ENCODE measurements around the gene ADARB1.

ADARB1 gene

GRCh38 chr21:45115141-45115540 is 40.8 kb downstream of the ADARB1 start:
- Histone ChIP-seq H3K4me3 (ENCODE audit: low read depth in 1 of 2, low read length in 2 of 2) (no peak overlapping the region), H3K27me3 (ENCODE audit: insufficient read depth, low read length, poor library complexity) (no peaks in the 10 kb centered on the region), H3K27ac (ENCODE audit: low read length) (no peak overlapping the region), H3K36me3 (ENCODE audit: insufficient read depth, low read length) (no peaks in the 10 kb centered on the region), H3K9me3 (ENCODE audit: insufficient read depth, low read length, severe bottlenecking) (no peaks in the 10 kb centered on the region), H4K20me1 (ENCODE audit: insufficient read depth, low read length) (peaks cover 20% of the 10 kb centered on the region), H3K4me2 (ENCODE audit: insufficient read depth, low read length) (no peak overlapping the region), H3K9ac (ENCODE audit: low read depth, low read length) (no peak overlapping the region), H3K4me1 (ENCODE audit: insufficient read depth, low read length) (peaks cover 15% of the 10 kb centered on the region), H2AFZ (ENCODE audit: low read depth, low read length) (no peak overlapping the region), H3K79me2 (ENCODE audit: insufficient read depth, low read length) (peaks cover 21% of the 10 kb centered on the region)
- DNase-seq (no peak), ATAC-seq (ENCODE audit: insufficient read depth, low read depth) (no peak)
- TF ChIP-seq EZH2 (IDR thresholded peaks at IDR 0.05; ENCODE audit: borderline replicate concordance, low read depth, low read length, severe bottlenecking) (no peak), CTCF (IDR thresholded peaks at IDR 0.05; ENCODE audit: borderline replicate concordance, extremely low read depth, low read length, poor library complexity, severe bottlenecking) (no peak)

GRCh38 chr21:45116066-45116465 is 41.7 kb downstream of the ADARB1 start:
- H3K36me3 ChIP-seq (ENCODE audit: insufficient read depth, low read length) = no peaks in the 10 kb centered on the region
- H3K4me1 ChIP-seq (ENCODE audit: insufficient read depth, low read length) = peaks cover 10% of the 10 kb centered on the region
- H2AFZ ChIP-seq (ENCODE audit: low read depth, low read length) = no peak overlapping the region
- no peak overlapping the region for H3K9ac ChIP-seq (ENCODE audit: low read depth, low read length)
- no peaks in the 10 kb centered on the region for H3K27me3 ChIP-seq (ENCODE audit: insufficient read depth, low read length, poor library complexity)
- TF ChIP-seq CTCF (IDR thresholded peaks at IDR 0.05; ENCODE audit: borderline replicate concordance, extremely low read depth, low read length, poor library complexity, severe bottlenecking) (no peak), EZH2 (IDR thresholded peaks at IDR 0.05; ENCODE audit: borderline replicate concordance, low read depth, low read length, severe bottlenecking) (no peak)
- H3K4me3 ChIP-seq (ENCODE audit: low read depth in 1 of 2, low read length in 2 of 2) = no peak overlapping the region
- H3K27ac ChIP-seq (ENCODE audit: low read length) = no peak overlapping the region
- no peak for DNase-seq
- H4K20me1 ChIP-seq (ENCODE audit: insufficient read depth, low read length) = peaks cover 15% of the 10 kb centered on the region; the same call in 1 of the 2 replicates
- no peak for ATAC-seq (ENCODE audit: insufficient read depth, low read depth)
- no peak overlapping the region for H3K4me2 ChIP-seq (ENCODE audit: insufficient read depth, low read length)
- H3K9me3 ChIP-seq (ENCODE audit: insufficient read depth, low read length, severe bottlenecking) = no peaks in the 10 kb centered on the region
- peaks cover 14% of the 10 kb centered on the region for H3K79me2 ChIP-seq (ENCODE audit: insufficient read depth, low read length)

GRCh38 chr21:45117314-45117713 is 42.9 kb downstream of the ADARB1 start:
- Histone ChIP-seq H3K79me2 (ENCODE audit: insufficient read depth, low read length) (peaks cover 6% of the 10 kb centered on the region), H3K4me2 (ENCODE audit: insufficient read depth, low read length) (no peak overlapping the region), H3K36me3 (ENCODE audit: insufficient read depth, low read length) (no peaks in the 10 kb centered on the region), H3K4me1 (ENCODE audit: insufficient read depth, low read length) (peaks cover 2% of the 10 kb centered on the region; the same call in 1 of the 2 replicates), H3K9ac (ENCODE audit: low read depth, low read length) (no peak overlapping the region), H2AFZ (ENCODE audit: low read depth, low read length) (no peak overlapping the region), H3K9me3 (ENCODE audit: insufficient read depth, low read length, severe bottlenecking) (no peaks in the 10 kb centered on the region), H4K20me1 (ENCODE audit: insufficient read depth, low read length) (peaks cover 15% of the 10 kb centered on the region; the same call in 1 of the 2 replicates), H3K27me3 (ENCODE audit: insufficient read depth, low read length, poor library complexity) (no peaks in the 10 kb centered on the region), H3K4me3 (ENCODE audit: low read depth in 1 of 2, low read length in 2 of 2) (no peak overlapping the region), H3K27ac (ENCODE audit: low read length) (no peak overlapping the region)
- DNase-seq (no peak), ATAC-seq (ENCODE audit: insufficient read depth, low read depth) (no peak)
- TF ChIP-seq EZH2 (IDR thresholded peaks at IDR 0.05; ENCODE audit: borderline replicate concordance, low read depth, low read length, severe bottlenecking) (no peak), CTCF (IDR thresholded peaks at IDR 0.05; ENCODE audit: borderline replicate concordance, extremely low read depth, low read length, poor library complexity, severe bottlenecking) (no peak)

- Histone ChIP-seq H3K4me2 (ENCODE audit: insufficient read depth, low read length) (no peak overlapping the region), H3K27me3 (ENCODE audit: insufficient read depth, low read length, poor library complexity) (no peaks in the 10 kb centered on the region), H3K79me2 (ENCODE audit: insufficient read depth, low read length) (peaks cover 2% of the 10 kb centered on the region; the same call in 1 of the 2 replicates), H3K9ac (ENCODE audit: low read depth, low read length) (no peak overlapping the region), H4K20me1 (ENCODE audit: insufficient read depth, low read length) (peaks cover 9% of the 10 kb centered on the region; the same call in 1 of the 2 replicates), H2AFZ (ENCODE audit: low read depth, low read length) (no peak overlapping the region), H3K27ac (ENCODE audit: low read length) (no peak overlapping the region), H3K4me1 (ENCODE audit: insufficient read depth, low read length) (no peaks in the 10 kb centered on the region), H3K36me3 (ENCODE audit: insufficient read depth, low read length) (no peaks in the 10 kb centered on the region), H3K9me3 (ENCODE audit: insufficient read depth, low read length, severe bottlenecking) (no peaks in the 10 kb centered on the region), H3K4me3 (ENCODE audit: low read depth in 1 of 2, low read length in 2 of 2) (no peak overlapping the region)
- no peak for TF ChIP-seq EZH2 (IDR thresholded peaks at IDR 0.05; ENCODE audit: borderline replicate concordance, low read depth, low read length, severe bottlenecking)
- no peak for TF ChIP-seq CTCF (IDR thresholded peaks at IDR 0.05; ENCODE audit: borderline replicate concordance, extremely low read depth, low read length, poor library complexity, severe bottlenecking)
- ATAC-seq (ENCODE audit: insufficient read depth, low read depth) (no peak), DNase-seq (no peak)
Measured at GRCh38 chr21:45118099-45118498, 43.7 kb downstream of the ADARB1 start.
